Stimulated activated CD8-positive, alpha-beta memory T cell treated with anti-CD3 and anti-CD28 coated beads, Interleukin-7, amount 100 ng/mL, for 24 hours (primary cell): ENCODE data around the gene RADIL.
A peak's percentile ranks its signal among the peaks of the same experiment; 100 is the strongest.

ENCODE experiments used
- DNase-seq: peaks from one replicate; pipeline ENCODE4 v3.0.0-alpha.2; 2020; ENCODE audit warnings: low read depth

Gene RADIL

GRCh38 chr7:4754433-4755010 lies 129.0 kb downstream of the RADIL start:
- DNase-seq: no peak

DNA sequence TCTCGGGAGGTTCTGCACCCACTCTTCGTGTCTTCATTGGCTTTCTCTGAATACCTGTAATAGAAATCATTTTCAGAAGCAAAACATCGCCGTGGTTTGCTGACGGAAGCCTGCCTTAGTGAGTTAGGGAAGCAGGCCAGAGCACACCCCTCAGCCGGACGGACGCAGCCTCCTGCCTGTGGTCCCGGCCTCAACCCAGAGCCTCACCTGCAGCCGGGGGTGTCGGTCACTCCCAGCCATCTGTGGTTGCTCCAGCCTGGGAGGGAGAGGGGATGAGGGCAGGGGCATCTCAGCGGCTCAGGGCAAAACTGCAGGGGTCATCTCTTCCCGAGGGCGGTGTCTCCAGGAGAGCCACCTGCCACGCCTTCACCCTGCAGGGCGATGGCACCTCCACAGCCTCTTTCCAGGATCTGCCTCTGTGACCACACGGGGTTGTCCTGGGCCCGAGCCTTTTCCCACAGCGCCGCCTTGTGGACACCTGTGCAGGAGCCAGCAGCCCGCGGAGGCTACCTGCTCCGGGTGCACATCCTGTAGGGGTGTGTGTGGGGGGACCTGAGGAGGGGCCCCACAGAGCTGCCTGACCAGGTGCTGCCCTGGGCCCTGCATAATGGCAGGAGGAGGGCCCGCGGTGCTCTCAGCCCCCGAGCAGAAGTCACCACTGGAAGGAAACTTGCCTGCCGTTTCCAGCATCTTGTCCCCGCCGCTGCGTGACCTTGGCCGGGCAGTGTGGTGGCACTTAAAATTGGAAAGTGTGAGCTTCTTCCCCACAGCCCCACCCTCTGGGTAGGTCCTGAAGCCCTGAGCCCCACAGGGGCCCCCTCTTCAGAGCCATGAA lies 129.7 kb downstream of the RADIL start:
- peak; percentile 74 for DNase-seq

GRCh38 chr7:4751398-4751947 lies 132.0 kb downstream of the RADIL start:
- DNase-seq: no peak

GRCh38 chr7:4749798-4750197 lies 133.7 kb downstream of the RADIL start:
- DNase-seq: no peak

GRCh38 chr7:4749363-4749762 lies 134.2 kb downstream of the RADIL start:
- no peak for DNase-seq
